Lung (tissue), 12 donors: ENCODE data around the gene JUN. TPM values are rescaled to one million over a fixed set of nuclear protein-coding genes. Genes with fewer than 3 reads are reported as not detected.
"Not testable (repeated sequence)": the region's sequence is repeated elsewhere in the genome, so short reads cannot be mapped to it uniquely, and the experiment has no call there.

Source experiments
- ATAC-seq: fragments of 200-7000 bp; cut with Tn5 transposase; one replicate; pipeline ENCODE4 v1.9.1; 2020; ENCODE audit warnings: moderate number of reproducible peaks; ENCODE audit not compliant: insufficient read depth, low FRiP score
- DNase-seq, 3 donors: peaks; one replicate each; pipeline ENCODE4 v3.0.0-alpha.2; 2013 to 2017
- H3K27ac ChIP-seq, 2 donors: one replicate each; pipeline ENCODE4 v1.5.1; 2013; ENCODE audit warnings: mild to moderate bottlenecking in 2 of 2, moderate library complexity in 2 of 2, control low read depth in 1 of 2, inconsistent platforms in 1 of 2, low read depth in 1 of 2, low read length in 1 of 2
- H3K27me3 ChIP-seq, 3 donors: one replicate each; pipeline ENCODE4 v1.5.1; 2013; ENCODE audit warnings: low read length in 2 of 3; ENCODE audit not compliant: control insufficient read depth in 3 of 3, insufficient read depth in 3 of 3
- H3K36me3 ChIP-seq, 4 donors: one replicate each; pipeline ENCODE4 v1.5.1; 2013; ENCODE audit warnings: low read length in 4 of 4, mild to moderate bottlenecking in 1 of 4, moderate library complexity in 1 of 4; ENCODE audit not compliant: control insufficient read depth in 4 of 4, insufficient read depth in 4 of 4
- H3K4me1 ChIP-seq, 5 donors: one replicate each; pipeline ENCODE4 v1.5.1; 2013; ENCODE audit warnings: low read length in 5 of 5, mild to moderate bottlenecking in 2 of 5, moderate library complexity in 1 of 5; ENCODE audit not compliant: control insufficient read depth in 5 of 5, insufficient read depth in 5 of 5
- H3K4me3 ChIP-seq: one replicate; pipeline ENCODE4 v1.5.1; 2013; ENCODE audit warnings: mild to moderate bottlenecking, control low read depth, moderate library complexity
- H3K9ac ChIP-seq, 2 donors: one replicate each; pipeline ENCODE4 v1.5.1; 2013; ENCODE audit warnings: low read length in 2 of 2, control low read depth in 1 of 2; ENCODE audit not compliant: insufficient read depth in 1 of 2
- H3K9me3 ChIP-seq, 4 donors: one replicate each; pipeline ENCODE4 v1.5.1; 2013; ENCODE audit warnings: low read length in 3 of 4, mild to moderate bottlenecking in 1 of 4, moderate library complexity in 1 of 4; ENCODE audit not compliant: control insufficient read depth in 4 of 4, insufficient read depth in 3 of 4
- WGBS, 2 donors: extraction: QIAGEN DNeasy Blood & Tissue Kit; methylation state at CpG; one replicate each; pipeline ENCODE4 v1.1.7; 2013; 5-methylcytosine and 5-hydroxymethylcytosine counted together
- polyA plus RNA-seq, 2 donors: library from polyadenylated mRNA; stranded (reverse); fragments of 200-250 nt; gene quantifications; one replicate each; pipeline ENCODE4 v1.2.1, GENCODE V29; 2013
- total RNA-seq, 2 donors: library from RNA; depleted of rRNA in 1 of 2; stranded (reverse); fragments of >200 nt in 1 of 2; gene quantifications; one replicate each; pipeline ENCODE4 v1.2.1, GENCODE V29; 2014 to 2021
- TF ChIP-seq, protein P1 (sequence below): IDR thresholded peaks from 2 replicates; pipeline ENCODE4 v1.5.1; 2012; ENCODE audit warnings: mild to moderate bottlenecking; ENCODE audit errors: control extremely low read depth, extremely low read depth
- donor health status: control.
- donor health status: control.
- donor health status: Bipolar disorder and iron deficiency.
- donor health status: healthy.
- donor health status: DM: yes; HTN: yes; CAD: no.

The JUN gene
- total and polyA plus RNA-seq, 4 donors, result 78.1 to 584 (median 142) TPM

DNA sequence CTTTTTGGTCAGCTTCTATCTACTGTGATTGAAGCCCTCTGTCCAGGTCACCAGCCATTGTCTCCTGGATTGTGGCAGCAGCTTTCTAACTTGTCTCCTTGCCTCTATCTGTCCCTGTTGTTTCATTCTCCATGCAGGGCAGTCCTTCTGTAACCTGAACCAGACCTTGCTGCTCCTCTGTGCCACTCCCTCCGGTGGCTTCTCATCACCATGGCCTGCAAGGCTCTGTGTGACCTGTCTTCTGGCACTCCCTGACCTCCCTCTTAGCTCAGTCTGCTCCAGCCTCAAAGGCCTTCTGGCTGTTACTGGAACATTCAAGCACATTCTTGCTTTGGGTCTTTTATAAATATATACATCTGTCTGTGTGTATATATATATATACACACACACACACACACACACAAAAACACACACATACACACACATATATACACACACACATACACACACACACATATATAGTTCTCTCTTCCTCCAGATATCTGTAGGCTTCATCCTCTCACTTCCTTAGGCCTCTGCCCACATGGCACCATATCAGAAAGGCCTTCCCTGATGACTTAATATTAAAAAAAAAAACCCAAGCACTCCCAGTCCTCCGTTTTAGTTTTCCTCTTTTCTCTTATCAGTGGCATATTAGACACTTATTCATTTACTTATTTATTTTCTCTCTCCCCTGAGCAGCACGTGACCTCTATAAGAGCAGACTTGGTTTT is 21.2 kb upstream of the JUN start:
- no peak overlapping the region for H3K9ac ChIP-seq
- ATAC-seq, result no peak

DNA sequence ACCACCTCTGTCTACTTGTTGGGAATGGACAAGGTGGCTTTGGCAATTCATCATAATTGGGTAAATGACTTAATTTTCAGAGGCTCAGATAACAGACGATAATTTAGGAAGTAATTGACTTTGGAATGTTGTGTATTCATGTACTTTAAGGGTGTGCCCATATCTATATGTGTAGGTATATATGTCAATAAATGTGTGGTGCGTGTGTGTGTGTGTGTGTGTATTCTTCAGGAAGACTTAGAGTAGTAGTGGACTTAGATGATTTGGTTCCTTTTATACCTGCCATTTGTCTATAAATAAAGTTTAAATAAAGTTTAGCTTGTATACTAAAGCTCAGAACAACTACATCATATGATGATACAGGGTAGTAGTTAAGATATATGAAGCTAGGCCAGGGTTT is 20.0 kb upstream of the JUN start:
- H3K9me3 ChIP-seq, result peaks cover 0 to 4% (median 0%) of the 10 kb centered on the region in 4 donors

More for the DNA sequence above, 21.2 kb upstream of the JUN start:
- H3K27ac ChIP-seq, result no peak overlapping the region
- WGBS, 2 donors, result 55 to 77% methylated on average over 3 of the region's 3 CpGs
- no peak for DNase-seq
- no peaks in the 10 kb centered on the region for H3K36me3 ChIP-seq
- H3K27me3 ChIP-seq, result no peaks in the 10 kb centered on the region
- H3K9me3 ChIP-seq, result peaks cover 0 to 4% (median 0%) of the 10 kb centered on the region in 4 donors
- peaks cover 0 to 5% (median 0%) of the 10 kb centered on the region in 5 donors for H3K4me1 ChIP-seq
- H3K4me3 ChIP-seq, result no peak overlapping the region
- TF ChIP-seq, protein P1, sequence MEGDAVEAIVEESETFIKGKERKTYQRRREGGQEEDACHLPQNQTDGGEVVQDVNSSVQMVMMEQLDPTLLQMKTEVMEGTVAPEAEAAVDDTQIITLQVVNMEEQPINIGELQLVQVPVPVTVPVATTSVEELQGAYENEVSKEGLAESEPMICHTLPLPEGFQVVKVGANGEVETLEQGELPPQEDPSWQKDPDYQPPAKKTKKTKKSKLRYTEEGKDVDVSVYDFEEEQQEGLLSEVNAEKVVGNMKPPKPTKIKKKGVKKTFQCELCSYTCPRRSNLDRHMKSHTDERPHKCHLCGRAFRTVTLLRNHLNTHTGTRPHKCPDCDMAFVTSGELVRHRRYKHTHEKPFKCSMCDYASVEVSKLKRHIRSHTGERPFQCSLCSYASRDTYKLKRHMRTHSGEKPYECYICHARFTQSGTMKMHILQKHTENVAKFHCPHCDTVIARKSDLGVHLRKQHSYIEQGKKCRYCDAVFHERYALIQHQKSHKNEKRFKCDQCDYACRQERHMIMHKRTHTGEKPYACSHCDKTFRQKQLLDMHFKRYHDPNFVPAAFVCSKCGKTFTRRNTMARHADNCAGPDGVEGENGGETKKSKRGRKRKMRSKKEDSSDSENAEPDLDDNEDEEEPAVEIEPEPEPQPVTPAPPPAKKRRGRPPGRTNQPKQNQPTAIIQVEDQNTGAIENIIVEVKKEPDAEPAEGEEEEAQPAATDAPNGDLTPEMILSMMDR, result no peak

DNA sequence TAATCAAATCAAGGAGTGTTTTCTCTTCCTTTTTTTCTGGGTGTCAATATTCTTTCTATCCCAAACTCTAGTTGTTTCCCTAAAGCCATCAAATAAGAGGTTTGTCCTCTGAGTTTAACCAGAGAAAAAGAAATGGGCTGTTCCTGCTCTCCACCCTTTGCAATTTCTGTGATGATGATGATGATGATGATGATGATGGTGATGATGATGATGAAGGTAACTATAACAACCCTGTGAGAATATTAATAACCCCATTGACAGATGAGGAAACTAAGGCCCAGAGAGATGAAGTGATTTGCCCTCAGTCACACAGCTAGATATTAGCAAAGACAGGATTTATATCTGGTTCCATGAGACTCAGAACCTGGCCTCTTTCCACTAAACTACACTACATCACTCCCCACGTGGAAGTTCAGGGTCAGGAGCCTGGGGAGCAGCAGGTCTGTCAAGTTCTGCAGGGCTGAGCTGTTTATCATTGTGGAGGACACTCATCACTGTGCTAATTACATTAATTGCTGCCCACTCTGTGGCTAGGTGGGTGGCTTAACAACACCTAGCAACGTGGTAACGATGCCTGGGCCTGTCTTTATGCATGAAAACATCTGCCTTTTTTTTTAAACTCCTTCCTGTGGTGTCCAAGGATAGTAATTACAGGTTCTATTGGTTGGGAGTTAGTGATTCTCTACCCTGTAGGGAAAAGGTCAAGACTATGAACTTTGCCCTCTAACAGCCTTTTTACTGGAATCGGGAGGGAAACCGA is 19.0 kb upstream of the JUN start:
- peaks cover 0 to 4% (median 0%) of the 10 kb centered on the region in 4 donors for H3K9me3 ChIP-seq
- ATAC-seq, result no peak
- TF ChIP-seq, protein P1, result no peak
- 74 to 87% methylated on average over 5 of the region's 5 CpGs for WGBS, 2 donors
- no peak overlapping the region for H3K27ac ChIP-seq
- H3K36me3 ChIP-seq, result no peaks in the 10 kb centered on the region
- H3K4me1 ChIP-seq, result no peaks in the 10 kb centered on the region
- DNase-seq, result no peak
- H3K4me3 ChIP-seq, result no peak overlapping the region
- no peaks in the 10 kb centered on the region for H3K27me3 ChIP-seq
- no peak overlapping the region for H3K9ac ChIP-seq

More for the DNA sequence above, 20.0 kb upstream of the JUN start:
- TF ChIP-seq, protein P1, result no peak
- no peaks in the 10 kb centered on the region for H3K36me3 ChIP-seq
- peaks cover 0 to 2% (median 0%) of the 10 kb centered on the region in 5 donors for H3K4me1 ChIP-seq
- WGBS, 2 donors, result 79 to 91% methylated on average over 2 of the region's 2 CpGs
- ATAC-seq (no peak), DNase-seq (no peak)
- no peak overlapping the region for H3K27ac ChIP-seq
- H3K27me3 ChIP-seq, result no peaks in the 10 kb centered on the region
- no peak overlapping the region for H3K9ac ChIP-seq
- H3K4me3 ChIP-seq, result no peak overlapping the region

DNA sequence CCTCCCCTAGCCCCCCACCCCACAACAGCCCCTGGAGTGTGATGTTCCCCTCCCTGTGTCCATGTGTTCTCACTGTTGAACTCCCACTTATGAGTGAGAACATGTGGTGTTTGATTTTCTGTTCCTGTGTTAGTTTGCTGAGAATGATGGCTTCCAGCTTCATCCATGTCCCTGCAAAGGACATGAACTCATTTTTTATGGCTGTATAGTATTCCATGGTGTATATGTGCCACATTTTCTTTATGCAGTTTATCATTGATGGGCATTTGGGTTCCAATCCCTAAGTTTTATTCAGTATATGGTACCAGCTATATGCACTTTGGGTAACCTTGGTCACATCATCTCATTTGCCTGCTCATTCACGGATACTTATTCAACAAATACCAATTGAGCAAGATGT is 17.4 kb upstream of the JUN start:
- ATAC-seq, H3K9me3 ChIP-seq, H3K4me3 ChIP-seq, H3K4me1 ChIP-seq, DNase-seq, H3K36me3 ChIP-seq, H3K9ac ChIP-seq, H3K27me3 ChIP-seq, H3K27ac ChIP-seq: not testable (repeated sequence)
- 91 to 95% methylated on average over 1 of the region's 1 CpG for WGBS, 2 donors
